Raji (cell line): ENCODE data around the gene NTSR1.

Experiments used
- POLR2A ChIP-seq: IDR thresholded peaks from 2 replicates; pipeline ENCODE4 v1.6.1; 2011; ENCODE audit warnings: low read depth, low read length, control low read depth; ENCODE audit not compliant: insufficient read depth

NTSR1 gene

DNA sequence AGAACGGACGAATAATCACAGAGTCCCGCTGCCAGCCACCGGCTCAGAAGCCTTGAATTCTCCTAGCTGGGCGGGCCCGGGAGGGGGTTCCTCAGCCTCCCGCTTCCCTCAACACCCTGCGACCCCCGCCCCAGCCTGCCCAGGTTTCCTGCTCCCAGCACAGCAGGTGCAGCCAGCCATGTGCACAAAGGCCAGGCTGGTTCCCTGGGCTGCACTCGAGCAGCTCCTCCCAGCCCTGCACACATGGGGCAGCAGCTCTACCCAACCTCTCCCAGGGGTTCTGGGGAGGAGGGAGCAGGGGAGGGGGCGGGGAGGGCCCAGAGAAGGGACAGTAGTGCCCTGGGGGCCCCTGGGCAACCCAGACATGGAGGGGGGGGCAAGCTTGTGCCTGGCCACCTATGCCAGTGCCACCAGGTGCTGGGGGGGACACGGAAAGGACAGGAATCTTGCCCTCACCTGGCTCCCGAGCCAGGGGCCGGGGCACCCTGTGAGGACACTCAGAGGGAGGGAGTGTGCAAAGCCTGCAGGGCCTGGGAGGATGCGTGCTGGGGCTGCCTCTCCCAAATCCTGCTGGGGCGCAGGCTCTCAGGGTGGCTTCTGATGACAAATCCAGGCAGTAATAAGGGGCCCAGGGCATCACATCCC, 1.2 kb upstream of the NTSR1 start:
- no peak for TF ChIP-seq POLR2A

DNA sequence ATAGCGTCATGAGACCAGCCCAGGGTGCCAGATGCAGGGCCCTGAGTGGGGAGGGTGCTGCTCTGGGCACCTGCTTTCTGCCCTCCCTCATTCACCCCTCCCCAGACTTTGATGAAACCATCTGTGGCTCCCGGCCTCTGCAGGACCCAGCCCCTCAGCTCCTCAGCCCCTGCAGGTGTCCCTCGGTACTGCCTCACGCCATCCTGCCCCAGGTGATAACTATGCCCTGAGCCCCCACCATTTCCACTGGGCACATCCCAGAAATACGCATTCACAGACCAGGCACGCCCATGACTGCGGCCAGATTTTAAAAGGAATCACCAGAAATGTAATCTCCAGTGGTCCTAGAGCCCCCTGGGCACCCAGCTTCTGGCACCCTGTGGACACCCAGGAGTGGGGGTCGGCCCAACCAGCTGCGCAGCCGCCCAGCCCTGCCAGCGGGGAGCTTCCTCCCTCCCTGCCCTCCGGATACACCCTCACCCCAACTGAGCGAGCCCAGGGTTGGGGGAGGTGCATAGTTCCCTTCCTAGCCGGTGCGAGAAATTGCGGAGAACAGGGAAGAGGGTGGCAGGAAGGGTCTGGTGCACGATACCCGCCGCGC, 615 bp upstream of the NTSR1 start:
- no peak for TF ChIP-seq POLR2A

DNA sequence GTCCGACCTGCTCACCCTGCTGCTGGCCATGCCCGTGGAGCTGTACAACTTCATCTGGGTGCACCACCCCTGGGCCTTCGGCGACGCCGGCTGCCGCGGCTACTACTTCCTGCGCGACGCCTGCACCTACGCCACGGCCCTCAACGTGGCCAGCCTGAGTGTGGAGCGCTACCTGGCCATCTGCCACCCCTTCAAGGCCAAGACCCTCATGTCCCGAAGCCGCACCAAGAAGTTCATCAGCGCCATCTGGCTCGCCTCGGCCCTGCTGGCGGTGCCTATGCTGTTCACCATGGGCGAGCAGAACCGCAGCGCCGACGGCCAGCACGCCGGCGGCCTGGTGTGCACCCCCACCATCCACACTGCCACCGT, 885 bp downstream of the NTSR1 start:
- TF ChIP-seq POLR2A = no peak

- no peak for TF ChIP-seq POLR2A
These were observed 1.7 kb downstream of the NTSR1 start for GRCh38 chr20:62710221-62710885.

- no peak for TF ChIP-seq POLR2A
These were observed 2.5 kb downstream of the NTSR1 start for GRCh38 chr20:62710886-62711702.

- TF ChIP-seq POLR2A = no peak
These were observed 3.1 kb downstream of the NTSR1 start for GRCh38 chr20:62711703-62712101.

- no peak for TF ChIP-seq POLR2A
These were observed 4.0 kb downstream of the NTSR1 start for GRCh38 chr20:62712606-62713005.

- TF ChIP-seq POLR2A = no peak
These were observed 5.4 kb downstream of the NTSR1 start for GRCh38 chr20:62714006-62714405.

GRCh38 chr20:62714799-62715198, 6.2 kb downstream of the NTSR1 start:
- no peak for TF ChIP-seq POLR2A

- no peak for TF ChIP-seq POLR2A
These were observed 6.6 kb downstream of the NTSR1 start for GRCh38 chr20:62715201-62715600.

DNA sequence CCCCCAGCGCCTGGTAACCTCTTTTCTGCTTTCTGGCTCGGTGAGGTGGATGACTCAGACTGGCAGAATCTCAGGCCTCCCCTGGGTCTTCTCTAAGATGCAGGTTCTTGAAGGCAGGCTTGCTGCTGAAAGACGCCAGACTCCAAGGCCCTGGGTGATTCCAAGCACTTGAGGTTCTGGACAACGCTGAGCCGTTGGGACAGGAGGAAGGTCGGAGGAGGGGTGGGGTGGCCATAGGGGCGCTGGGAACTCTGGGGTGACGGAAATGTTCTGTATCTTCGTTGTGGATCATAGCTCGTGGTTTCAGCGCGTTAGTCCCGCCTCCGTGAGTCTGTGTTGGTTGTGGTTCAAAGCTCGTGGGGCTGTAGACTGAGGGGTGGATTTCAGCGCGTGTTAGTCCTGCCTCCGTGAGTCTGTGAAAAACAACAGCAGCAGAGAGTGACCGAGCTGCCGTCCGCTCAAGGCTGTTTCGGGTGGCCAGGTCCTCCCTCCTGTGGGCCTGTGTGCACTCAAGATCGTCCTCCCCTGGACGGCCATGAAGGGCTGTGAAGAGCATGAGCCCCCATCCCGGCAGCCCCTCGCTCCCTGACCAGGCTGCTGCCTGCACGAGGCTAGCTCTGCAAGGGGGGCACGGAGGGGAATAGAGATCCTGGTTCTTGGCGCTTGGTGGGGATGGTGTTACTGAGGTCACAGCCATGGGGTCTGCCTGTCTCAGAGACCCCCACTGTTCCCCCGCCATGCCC, 7.7 kb downstream of the NTSR1 start:
- TF ChIP-seq POLR2A = no peak

GRCh38 chr20:62716941-62717310, 8.3 kb downstream of the NTSR1 start:
- TF ChIP-seq POLR2A = no peak

DNA sequence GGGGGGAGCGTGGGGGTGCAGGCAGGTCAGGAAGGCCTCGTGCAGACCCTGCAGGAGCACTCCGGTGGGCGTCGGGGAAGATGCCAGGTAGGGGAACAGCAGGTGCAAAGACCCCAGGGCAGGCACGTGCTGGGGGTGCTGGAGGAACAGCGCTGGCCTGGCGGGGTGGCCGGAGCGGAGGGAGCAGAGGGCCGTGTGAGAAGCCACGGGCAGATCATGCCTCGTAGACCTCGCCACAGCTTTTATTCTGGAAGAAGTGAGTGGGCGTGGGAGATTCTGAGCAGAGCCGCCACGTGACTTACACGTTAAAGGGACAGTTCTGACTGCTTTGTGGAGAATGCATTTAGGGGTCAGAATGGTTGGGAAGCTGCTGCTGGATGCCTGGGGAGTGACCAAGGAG, 9.3 kb downstream of the NTSR1 start:
- no peak for TF ChIP-seq POLR2A

DNA sequence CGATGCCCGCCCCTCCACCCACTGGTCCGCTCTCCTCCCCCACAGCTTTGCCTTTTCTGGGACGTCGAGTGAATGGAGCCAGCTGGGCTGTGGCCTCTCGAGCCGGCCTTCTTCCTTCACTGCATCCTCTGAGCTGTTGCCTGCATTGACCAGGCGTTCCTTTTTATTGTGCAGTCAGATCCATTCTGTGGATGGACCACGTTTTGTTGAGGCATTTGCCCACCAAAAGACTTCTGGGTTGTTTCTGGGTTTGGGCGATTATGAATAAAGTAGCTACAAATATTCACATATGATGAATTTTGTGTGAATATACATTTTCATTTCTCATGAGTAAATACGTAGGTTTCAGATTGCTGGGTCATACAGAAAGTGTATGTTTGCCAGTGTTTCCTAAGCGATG, 9.9 kb downstream of the NTSR1 start:
- no peak for TF ChIP-seq POLR2A
